ENCODE data around the gene NMT1. TPM values are rescaled to one million over a fixed set of nuclear protein-coding genes. Genes with fewer than 3 reads are reported as not detected.

Gene NMT1
- total RNA-seq, 1 donor from 2014 or later, result 142 TPM

- intact Hi-C loops (cut with micrococcal nuclease), result no loop called here
Observed at GRCh38 chr17:45073414-45074070, 12.4 kb downstream of the NMT1 start.

GRCh38 chr17:45077643-45078042, 16.5 kb downstream of the NMT1 start:
- intact Hi-C loops (cut with micrococcal nuclease), result no loop called here

- intact Hi-C loops (cut with micrococcal nuclease), result no loop called here
Observed at GRCh38 chr17:45081047-45081703, 20.1 kb downstream of the NMT1 start.

GRCh38 chr17:45086391-45086790, 25.3 kb downstream of the NMT1 start:
- intact Hi-C loops (cut with micrococcal nuclease), result no loop called here

GRCh38 chr17:45086865-45087503, 25.9 kb downstream of the NMT1 start:
- intact Hi-C loops (cut with micrococcal nuclease), result no loop called here

- intact Hi-C loops (cut with micrococcal nuclease), result no loop called here
Observed at GRCh38 chr17:45087504-45087975, 26.4 kb downstream of the NMT1 start.

GRCh38 chr17:45087978-45088377, 26.9 kb downstream of the NMT1 start:
- intact Hi-C loops (cut with micrococcal nuclease), result no loop called here

- intact Hi-C loops (cut with micrococcal nuclease), result no loop called here
Observed at GRCh38 chr17:45088741-45089140, 27.6 kb downstream of the NMT1 start.

- intact Hi-C loops (cut with micrococcal nuclease), result no loop called here
Observed at GRCh38 chr17:45090711-45091110, 29.6 kb downstream of the NMT1 start.

GRCh38 chr17:45091778-45092425, 30.8 kb downstream of the NMT1 start:
- intact Hi-C loops (cut with micrococcal nuclease), result no loop called here

GRCh38 chr17:45092911-45093430, 31.9 kb downstream of the NMT1 start:
- intact Hi-C loops (cut with micrococcal nuclease), result no loop called here

GRCh38 chr17:45093444-45094110, 32.5 kb downstream of the NMT1 start:
- intact Hi-C loops (cut with micrococcal nuclease), result no loop called here

GRCh38 chr17:45096141-45096540, 35.0 kb downstream of the NMT1 start:
- intact Hi-C loops (cut with micrococcal nuclease), result no loop called here

GRCh38 chr17:45096926-45097325, 35.8 kb downstream of the NMT1 start:
- intact Hi-C loops (cut with micrococcal nuclease), result no loop called here

GRCh38 chr17:45098081-45098868, 37.2 kb downstream of the NMT1 start:
- intact Hi-C loops (cut with micrococcal nuclease), result loop anchor here (1.0 to 2.0 kb wide), 3 partner anchors 35 to 178 kb away; partner anchors contain the start of gene PLCD3

- intact Hi-C loops (cut with micrococcal nuclease), result loop anchor here (1.0 to 2.0 kb wide), 6 partner anchors 34 to 324 kb away; partner anchors contain the start of genes DCAKD and PLCD3
Observed at GRCh38 chr17:45098869-45099616, 37.9 kb downstream of the NMT1 start.

GRCh38 chr17:45101546-45101882, 40.4 kb downstream of the NMT1 start:
- intact Hi-C loops (cut with micrococcal nuclease), result no loop called here

GRCh38 chr17:45101883-45102811, 41.0 kb downstream of the NMT1 start:
- intact Hi-C loops (cut with micrococcal nuclease), result no loop called here
